Measurements from ENCODE around the gene GRIK5. TPM values are rescaled to one million over a fixed set of nuclear protein-coding genes. Genes with fewer than 3 reads are reported as not detected.

GRIK5 gene
- total RNA-seq, 1 experiment from 2014 or later: 0.96 TPM

GRCh38 chr19:42010245-42011126 is 59.5 kb downstream of the GRIK5 start:
- Histone ChIP-seq H3K9me3 (ENCODE audit: insufficient read depth, low read depth) (no peaks in the 10 kb centered on the region), H2AFZ (peak overlapping the region; percentile 53), H3K4me1 (replicated peaks; ENCODE audit: insufficient read depth) (peaks cover 10% of the 10 kb centered on the region; the same call in 1 of the 2 replicates), H3K4me2 (peak overlapping the region; percentile 26), H3K36me3 (ENCODE audit: low read depth) (no peaks in the 10 kb centered on the region), H3K27me3 (ENCODE audit: insufficient read depth, low read depth) (0 out of 2 replicates have a peak, but pooled peaks cover 11% of the 10 kb centered on the region), H4K20me1 (ENCODE audit: insufficient read depth) (no peaks in the 10 kb centered on the region), H3K9me2 (ENCODE audit: insufficient read depth) (no peaks in the 10 kb centered on the region), H3K27ac (peak overlapping the region; percentile 28; the same call in 1 of the 2 replicates), H3K4me3 (no peak overlapping the region), H3K79me2 (ENCODE audit: low read depth) (no peaks in the 10 kb centered on the region), H3F3A (ENCODE audit: insufficient read depth, low read depth) (no peaks in the 10 kb centered on the region)
- ChIA-PET CTCF (interaction anchor here (0.9 kb wide), 1 partner anchor 24 kb away, joined by 7 read pairs; no protein-coding TSS in a partner anchor), POLR2A (ENCODE audit: unreplicated experiment) (interaction anchor here (0.8 kb wide), 1 partner anchor 14 kb away, joined by 6 read pairs; no protein-coding TSS in a partner anchor)
- no TSS peak for BruUV-seq (replicated peaks)
- no peak for TF ChIP-seq EZH2 (IDR thresholded peaks at IDR 0.05; ENCODE audit: low read depth)
- no peak for TF ChIP-seq CTCF (conservative IDR thresholded peaks at IDR 0.05)
- DNase-seq: no peak
- intact Hi-C loops (cut with micrococcal nuclease; ENCODE audit: unreplicated experiment): no loop called here

DNA sequence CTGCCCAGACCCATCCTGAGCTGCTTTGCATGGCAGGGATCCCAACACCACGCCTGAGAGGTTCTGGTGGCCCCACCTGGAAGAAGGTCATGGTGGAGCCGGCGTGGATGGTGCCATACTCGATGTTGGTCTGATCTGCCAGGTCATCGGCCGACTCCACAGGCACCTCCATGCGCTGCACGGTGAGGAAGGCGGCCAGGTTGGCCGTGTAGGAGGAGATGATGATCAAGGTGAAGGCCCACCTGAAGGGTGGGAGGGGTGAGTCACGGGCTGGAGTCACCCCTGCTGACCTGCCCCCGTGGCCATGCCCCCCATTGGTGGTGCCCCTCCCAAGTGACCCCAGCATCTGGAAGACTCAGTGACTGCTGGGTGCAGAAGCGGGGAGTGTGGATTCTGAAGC is 63.4 kb downstream of the GRIK5 start:
- Histone ChIP-seq H3F3A (ENCODE audit: insufficient read depth, low read depth) (no peaks in the 10 kb centered on the region), H3K9me2 (ENCODE audit: insufficient read depth) (no peaks in the 10 kb centered on the region), H2AFZ (no peak overlapping the region), H3K4me1 (replicated peaks; ENCODE audit: insufficient read depth) (peaks cover 10% of the 10 kb centered on the region; the same call in 1 of the 2 replicates), H4K20me1 (ENCODE audit: insufficient read depth) (no peaks in the 10 kb centered on the region), H3K27me3 (ENCODE audit: insufficient read depth, low read depth) (peaks cover 49% of the 10 kb centered on the region), H3K27ac (no peak overlapping the region), H3K4me3 (no peak overlapping the region), H3K9me3 (ENCODE audit: insufficient read depth, low read depth) (no peaks in the 10 kb centered on the region), H3K79me2 (ENCODE audit: low read depth) (no peaks in the 10 kb centered on the region), H3K4me2 (no peak overlapping the region), H3K36me3 (ENCODE audit: low read depth) (no peaks in the 10 kb centered on the region)
- ChIA-PET CTCF (no interaction called here), POLR2A (ENCODE audit: unreplicated experiment) (no interaction called here)
- TF ChIP-seq EZH2 (IDR thresholded peaks at IDR 0.05; ENCODE audit: low read depth) (no peak), CTCF (conservative IDR thresholded peaks at IDR 0.05) (no peak)
- no TSS peak for BruUV-seq (replicated peaks)
- no peak for DNase-seq
- intact Hi-C loops (cut with micrococcal nuclease; ENCODE audit: unreplicated experiment): no loop called here

- no TSS peak for BruUV-seq (replicated peaks)
- Histone ChIP-seq H3K27me3 (ENCODE audit: insufficient read depth, low read depth) (peaks cover 60% of the 10 kb centered on the region), H3K4me1 (replicated peaks; ENCODE audit: insufficient read depth) (peaks cover 6% of the 10 kb centered on the region; the same call in 1 of the 2 replicates), H3K36me3 (ENCODE audit: low read depth) (no peaks in the 10 kb centered on the region), H3K9me2 (ENCODE audit: insufficient read depth) (no peaks in the 10 kb centered on the region), H3K79me2 (ENCODE audit: low read depth) (no peaks in the 10 kb centered on the region), H2AFZ (no peak overlapping the region), H4K20me1 (ENCODE audit: insufficient read depth) (no peaks in the 10 kb centered on the region), H3K9me3 (ENCODE audit: insufficient read depth, low read depth) (no peaks in the 10 kb centered on the region), H3K4me3 (no peak overlapping the region), H3K4me2 (no peak overlapping the region), H3F3A (ENCODE audit: insufficient read depth, low read depth) (no peaks in the 10 kb centered on the region), H3K27ac (no peak overlapping the region)
- no peak for TF ChIP-seq EZH2 (IDR thresholded peaks at IDR 0.05; ENCODE audit: low read depth)
- no peak for TF ChIP-seq CTCF (conservative IDR thresholded peaks at IDR 0.05)
- POLR2A ChIA-PET (ENCODE audit: unreplicated experiment): no interaction called here
- DNase-seq: no peak
- CTCF ChIA-PET: no interaction called here
- intact Hi-C loops (cut with micrococcal nuclease; ENCODE audit: unreplicated experiment): no loop called here
Measured at GRCh38 chr19:42005504-42005903, 64.5 kb downstream of the GRIK5 start.

All from PC-9 (cell line).